ENCODE measurements around the gene KLHL20.
A peak's percentile ranks its signal among the peaks of the same experiment; 100 is the strongest.

The KLHL20 gene

DNA sequence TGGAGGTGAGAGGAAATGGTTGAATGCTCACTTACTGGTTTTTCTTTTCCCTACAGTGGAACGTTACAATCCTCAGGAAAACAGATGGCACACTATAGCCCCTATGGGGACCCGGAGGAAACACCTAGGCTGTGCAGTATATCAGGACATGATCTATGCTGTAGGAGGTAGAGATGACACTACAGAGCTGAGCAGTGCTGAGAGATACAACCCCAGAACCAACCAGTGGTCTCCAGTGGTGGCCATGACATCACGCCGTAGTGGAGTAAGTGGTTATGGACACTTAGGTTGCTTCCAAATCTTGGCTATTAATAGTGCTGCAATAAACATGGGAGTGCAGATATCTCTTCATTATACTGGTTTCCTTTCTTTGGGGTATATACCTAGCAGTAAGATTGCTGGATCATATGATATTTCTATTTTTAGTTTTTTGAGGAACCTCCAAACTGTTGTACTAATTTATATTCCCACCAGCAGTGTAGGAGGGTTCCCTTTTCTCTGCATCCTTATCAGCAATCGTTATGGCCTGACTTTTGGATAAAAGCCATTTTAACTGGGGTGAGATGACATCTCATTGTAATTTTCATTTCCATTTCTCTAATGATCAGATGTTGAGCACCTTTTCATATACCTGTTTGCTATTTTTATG lies 60.9 kb downstream of the KLHL20 start:
- no peak overlapping the region for H3K4ac ChIP-seq (ENCODE audit: low read depth in 1 of 2, low read length in 2 of 2)
- no peak overlapping the region for H3K27ac ChIP-seq (ENCODE audit: low read length, poor library complexity, severe bottlenecking)
- no peak overlapping the region for H3K23ac ChIP-seq (ENCODE audit: low read length in 2 of 2)
- peaks cover 8% of the 10 kb centered on the region for H3K79me1 ChIP-seq (replicated peaks; ENCODE audit: low read length, poor library complexity, severe bottlenecking)
- H3K36me3 ChIP-seq (ENCODE audit: control insufficient read depth in 1 of 2, insufficient read depth in 2 of 2, low read depth in 1 of 2, low read length in 2 of 2), result peaks cover 12 to 60% of the 10 kb centered on the region in 2 experiments
- H2BK120ac ChIP-seq (ENCODE audit: low read depth, low read length), result no peak overlapping the region
- H2BK12ac ChIP-seq (ENCODE audit: low read length in 2 of 2), result no peak overlapping the region
- DNase-seq, result no peak
- H2BK15ac ChIP-seq (ENCODE audit: low read depth, poor library complexity, severe bottlenecking), result no peak overlapping the region
- H4K8ac ChIP-seq (ENCODE audit: low read length), result no peak overlapping the region
- H3K9me3 ChIP-seq (ENCODE audit: control insufficient read depth, low read length), result peaks cover 5% of the 10 kb centered on the region
- no peak overlapping the region for H3K4me2 ChIP-seq (ENCODE audit: low read length, poor library complexity, severe bottlenecking)
- H3K27me3 ChIP-seq (ENCODE audit: control insufficient read depth in 1 of 2, insufficient read depth in 1 of 2, low read length in 2 of 2), result no peaks in the 10 kb centered on the region
- H4K91ac ChIP-seq (ENCODE audit: low read length), result peak overlapping the region; percentile 27
- H3K4me1 ChIP-seq (ENCODE audit: control insufficient read depth, insufficient read depth, low read depth, low read length), result no peaks in the 10 kb centered on the region
- H2AFZ ChIP-seq (ENCODE audit: low read depth, low read length), result no peak overlapping the region
- no peak overlapping the region for H2BK5ac ChIP-seq (ENCODE audit: low read depth, low read length, poor library complexity, severe bottlenecking)
- no peak overlapping the region for H3K4me3 ChIP-seq (ENCODE audit: insufficient read depth in 1 of 2, low read depth in 1 of 2, low read length in 2 of 2)
- no peak overlapping the region for H2AK5ac ChIP-seq (ENCODE audit: low read length, severe bottlenecking)
- 94% methylated on average over 4 of the region's 5 CpGs for WGBS
- H3K14ac ChIP-seq (ENCODE audit: low read length in 2 of 2), result no peak overlapping the region
- H3K18ac ChIP-seq (ENCODE audit: low read depth in 1 of 2, low read length in 2 of 2), result no peak overlapping the region
- H3K9ac ChIP-seq (ENCODE audit: low read length), result no peak overlapping the region

DNA sequence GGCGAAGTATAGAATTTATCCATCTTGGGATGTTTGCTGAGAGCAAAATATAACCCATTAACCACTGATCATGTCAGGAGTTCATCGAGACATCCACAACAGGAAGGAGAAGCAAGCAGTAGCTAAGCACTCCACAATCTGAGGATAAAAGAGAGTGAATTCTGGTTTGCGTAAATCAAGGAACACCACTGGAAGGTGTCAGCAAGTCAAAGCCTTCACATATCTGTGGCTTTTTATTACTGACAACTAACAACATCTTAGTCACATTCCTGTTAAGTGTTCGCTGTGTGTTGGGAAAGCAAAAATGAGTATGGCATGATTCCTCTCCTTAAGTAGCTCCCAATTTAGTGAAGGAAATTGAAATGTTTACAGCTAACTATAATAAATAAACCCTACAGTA lies 65.2 kb downstream of the KLHL20 start:
- no peak overlapping the region for H3K14ac ChIP-seq (ENCODE audit: low read length in 2 of 2)
- no peak overlapping the region for H2BK120ac ChIP-seq (ENCODE audit: low read depth, low read length)
- peaks cover 20 to 81% of the 10 kb centered on the region in 2 experiments for H3K36me3 ChIP-seq (ENCODE audit: control insufficient read depth in 1 of 2, insufficient read depth in 2 of 2, low read depth in 1 of 2, low read length in 2 of 2)
- peak; percentile 53 for DNase-seq
- H3K23ac ChIP-seq (ENCODE audit: low read length in 2 of 2), result no peak overlapping the region
- no peak overlapping the region for H2BK12ac ChIP-seq (ENCODE audit: low read length in 2 of 2)
- no peak overlapping the region for H2BK15ac ChIP-seq (ENCODE audit: low read depth, poor library complexity, severe bottlenecking)
- no peak overlapping the region for H3K9ac ChIP-seq (ENCODE audit: low read length)
- H3K18ac ChIP-seq (ENCODE audit: low read depth in 1 of 2, low read length in 2 of 2), result no peak overlapping the region
- H3K27ac ChIP-seq (ENCODE audit: low read length, poor library complexity, severe bottlenecking), result no peak overlapping the region
- H3K9me3 ChIP-seq (ENCODE audit: control insufficient read depth, low read length), result peaks cover 5% of the 10 kb centered on the region
- no peak overlapping the region for H4K91ac ChIP-seq (ENCODE audit: low read length)
- H2AK5ac ChIP-seq (ENCODE audit: low read length, severe bottlenecking), result no peak overlapping the region
- no peak overlapping the region for H3K4me2 ChIP-seq (ENCODE audit: low read length, poor library complexity, severe bottlenecking)
- H3K4me3 ChIP-seq (ENCODE audit: insufficient read depth in 1 of 2, low read depth in 1 of 2, low read length in 2 of 2), result no peak overlapping the region
- H3K4me1 ChIP-seq (ENCODE audit: control insufficient read depth, insufficient read depth, low read depth, low read length), result no peaks in the 10 kb centered on the region
- no peak overlapping the region for H4K8ac ChIP-seq (ENCODE audit: low read length)
- H3K79me1 ChIP-seq (replicated peaks; ENCODE audit: low read length, poor library complexity, severe bottlenecking), result peaks cover 12% of the 10 kb centered on the region
- no peak overlapping the region for H2AFZ ChIP-seq (ENCODE audit: low read depth, low read length)
- H2BK5ac ChIP-seq (ENCODE audit: low read depth, low read length, poor library complexity, severe bottlenecking), result no peak overlapping the region
- H3K4ac ChIP-seq (ENCODE audit: low read depth in 1 of 2, low read length in 2 of 2), result no peak overlapping the region
- no peaks in the 10 kb centered on the region for H3K27me3 ChIP-seq (ENCODE audit: control insufficient read depth in 1 of 2, insufficient read depth in 1 of 2, low read length in 2 of 2)
- 91% methylated on average over 3 of the region's 4 CpGs for WGBS

DNA sequence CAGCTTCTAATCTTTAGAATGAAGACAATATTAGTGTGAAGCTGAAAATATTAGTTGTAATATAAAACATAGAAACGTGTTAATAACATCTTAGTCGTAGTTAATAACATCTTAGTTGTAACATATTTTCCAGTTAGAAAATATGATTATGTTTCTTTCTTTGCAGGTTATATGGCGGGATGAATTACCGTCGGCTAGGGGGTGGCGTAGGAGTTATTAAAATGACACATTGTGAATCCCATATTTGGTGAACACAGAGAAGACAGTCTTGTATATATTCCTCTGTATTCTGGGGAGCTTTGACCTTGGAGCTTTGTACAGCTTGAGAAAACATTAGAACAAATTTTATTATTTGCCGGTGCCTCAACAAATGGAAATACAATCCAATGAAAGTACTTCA lies 70.2 kb downstream of the KLHL20 start:
- Histone ChIP-seq H3K36me3 (ENCODE audit: control insufficient read depth in 1 of 2, insufficient read depth in 2 of 2, low read depth in 1 of 2, low read length in 2 of 2) (peaks cover 18 to 76% of the 10 kb centered on the region in 2 experiments), H4K8ac (ENCODE audit: low read length) (no peak overlapping the region), H2AK5ac (ENCODE audit: low read length, severe bottlenecking) (no peak overlapping the region), H3K4me3 (ENCODE audit: insufficient read depth in 1 of 2, low read depth in 1 of 2, low read length in 2 of 2) (no peak overlapping the region), H2BK5ac (ENCODE audit: low read depth, low read length, poor library complexity, severe bottlenecking) (no peak overlapping the region), H3K23ac (ENCODE audit: low read length in 2 of 2) (no peak overlapping the region), H3K4me2 (ENCODE audit: low read length, poor library complexity, severe bottlenecking) (no peak overlapping the region), H2BK15ac (ENCODE audit: low read depth, poor library complexity, severe bottlenecking) (no peak overlapping the region), H2BK120ac (ENCODE audit: low read depth, low read length) (no peak overlapping the region), H3K18ac (ENCODE audit: low read depth in 1 of 2, low read length in 2 of 2) (no peak overlapping the region), H3K4me1 (ENCODE audit: control insufficient read depth, insufficient read depth, low read depth, low read length) (no peaks in the 10 kb centered on the region), H2BK12ac (ENCODE audit: low read length in 2 of 2) (no peak overlapping the region), H3K14ac (ENCODE audit: low read length in 2 of 2) (no peak overlapping the region), H4K91ac (ENCODE audit: low read length) (no peak overlapping the region), H3K79me1 (replicated peaks; ENCODE audit: low read length, poor library complexity, severe bottlenecking) (peaks cover 7% of the 10 kb centered on the region), H3K9ac (ENCODE audit: low read length) (no peak overlapping the region), H3K27ac (ENCODE audit: low read length, poor library complexity, severe bottlenecking) (no peak overlapping the region), H3K4ac (ENCODE audit: low read depth in 1 of 2, low read length in 2 of 2) (no peak overlapping the region), H3K27me3 (ENCODE audit: control insufficient read depth in 1 of 2, insufficient read depth in 1 of 2, low read length in 2 of 2) (no peaks in the 10 kb centered on the region), H3K9me3 (ENCODE audit: control insufficient read depth, low read length) (no peaks in the 10 kb centered on the region), H2AFZ (ENCODE audit: low read depth, low read length) (no peak overlapping the region)
- WGBS, result 100% methylated on average over 4 of the region's 7 CpGs
- no peak for DNase-seq

DNA sequence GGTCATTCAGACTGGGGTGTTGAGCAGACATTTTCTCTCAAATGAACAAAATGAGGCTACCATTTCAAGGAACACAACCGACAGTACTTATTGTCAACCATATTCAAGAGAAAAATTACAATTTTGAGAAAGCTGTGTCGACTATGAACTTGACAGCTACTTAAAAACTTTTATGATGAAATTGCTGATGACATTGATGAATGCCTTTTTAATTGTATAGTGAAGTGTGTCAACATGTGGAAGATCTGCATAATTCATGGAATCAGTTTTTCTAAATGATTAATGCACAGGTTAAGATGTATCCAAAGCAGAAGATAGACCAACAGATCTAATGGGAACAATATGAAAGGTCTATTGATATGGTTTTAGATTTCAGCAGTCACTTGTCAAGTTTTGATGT lies 75.1 kb downstream of the KLHL20 start:
- H3K4me1 ChIP-seq (ENCODE audit: control insufficient read depth, insufficient read depth, low read depth, low read length), result peaks cover 3% of the 10 kb centered on the region
- no peak overlapping the region for H2BK120ac ChIP-seq (ENCODE audit: low read depth, low read length)
- no peaks in the 10 kb centered on the region for H3K79me1 ChIP-seq (replicated peaks; ENCODE audit: low read length, poor library complexity, severe bottlenecking)
- no peak overlapping the region for H4K8ac ChIP-seq (ENCODE audit: low read length)
- no peak overlapping the region for H3K14ac ChIP-seq (ENCODE audit: low read length in 2 of 2)
- no peak for DNase-seq
- peaks cover 7 to 48% of the 10 kb centered on the region in 2 experiments for H3K36me3 ChIP-seq (ENCODE audit: control insufficient read depth in 1 of 2, insufficient read depth in 2 of 2, low read depth in 1 of 2, low read length in 2 of 2)
- no peak overlapping the region for H2AFZ ChIP-seq (ENCODE audit: low read depth, low read length)
- no peak overlapping the region for H3K4ac ChIP-seq (ENCODE audit: low read depth in 1 of 2, low read length in 2 of 2)
- H3K9me3 ChIP-seq (ENCODE audit: control insufficient read depth, low read length), result no peaks in the 10 kb centered on the region
- no peak overlapping the region for H2BK5ac ChIP-seq (ENCODE audit: low read depth, low read length, poor library complexity, severe bottlenecking)
- no peak overlapping the region for H3K9ac ChIP-seq (ENCODE audit: low read length)
- H3K4me3 ChIP-seq (ENCODE audit: insufficient read depth in 1 of 2, low read depth in 1 of 2, low read length in 2 of 2), result no peak overlapping the region
- no peak overlapping the region for H2AK5ac ChIP-seq (ENCODE audit: low read length, severe bottlenecking)
- H3K18ac ChIP-seq (ENCODE audit: low read depth in 1 of 2, low read length in 2 of 2), result no peak overlapping the region
- no peak overlapping the region for H3K4me2 ChIP-seq (ENCODE audit: low read length, poor library complexity, severe bottlenecking)
- 88% methylated on average over 2 of the region's 2 CpGs for WGBS
- H2BK15ac ChIP-seq (ENCODE audit: low read depth, poor library complexity, severe bottlenecking), result no peak overlapping the region
- H4K91ac ChIP-seq (ENCODE audit: low read length), result no peak overlapping the region
- H2BK12ac ChIP-seq (ENCODE audit: low read length in 2 of 2), result no peak overlapping the region
- no peak overlapping the region for H3K27ac ChIP-seq (ENCODE audit: low read length, poor library complexity, severe bottlenecking)
- no peak overlapping the region for H3K23ac ChIP-seq (ENCODE audit: low read length in 2 of 2)
- no peaks in the 10 kb centered on the region for H3K27me3 ChIP-seq (ENCODE audit: control insufficient read depth in 1 of 2, insufficient read depth in 1 of 2, low read length in 2 of 2)

Data from mesenchymal stem cell (in vitro differentiated cells and primary cell).